DND-41 (cell line): Measurements from ENCODE around the gene PHF14.

ENCODE experiments used
- EZH2 ChIP-seq: IDR thresholded peaks from 3 replicates; pipeline ENCODE4 v1.6.1; 2012; ENCODE audit warnings: borderline replicate concordance, low read depth, mild to moderate bottlenecking, moderate library complexity, low read length, inconsistent platforms; ENCODE audit not compliant: severe bottlenecking
- TF ChIP-seq, protein P1 (sequence below): IDR thresholded peaks from 2 replicates; pipeline ENCODE4 v1.5.1; 2012; ENCODE audit warnings: borderline replicate concordance, low read length, moderate library complexity, mild to moderate bottlenecking; ENCODE audit not compliant: poor library complexity, severe bottlenecking; ENCODE audit errors: extremely low read depth

DNA sequence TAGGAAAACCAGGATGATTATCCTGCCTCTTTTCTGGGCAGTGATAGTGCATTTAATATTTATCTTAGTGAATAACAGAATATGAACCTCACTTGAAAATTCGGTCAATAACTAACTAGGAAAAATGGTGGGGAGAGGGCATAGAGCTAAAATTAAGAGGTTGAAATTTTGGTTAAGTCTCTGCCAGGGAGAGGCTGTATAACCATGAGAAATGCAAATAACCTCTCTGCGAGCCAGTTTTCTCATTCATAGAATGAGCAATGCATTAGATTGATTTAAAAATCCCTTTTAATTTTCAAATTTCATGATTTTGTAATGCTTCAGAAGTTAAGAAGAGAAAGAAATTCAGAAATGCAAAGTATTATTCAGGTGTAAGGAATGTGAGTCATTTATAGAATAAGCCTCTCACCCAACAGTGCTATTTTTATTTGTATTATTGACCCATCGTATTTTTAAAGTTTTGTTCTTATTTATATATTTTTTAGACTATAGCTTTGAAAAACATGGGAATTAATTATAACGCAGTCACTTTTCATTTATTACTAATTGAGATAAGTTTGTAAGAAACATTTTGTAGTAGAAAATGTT, 104.7 kb downstream of the PHF14 start:
- TF ChIP-seq EZH2 = no peak
- TF ChIP-seq, protein P1, sequence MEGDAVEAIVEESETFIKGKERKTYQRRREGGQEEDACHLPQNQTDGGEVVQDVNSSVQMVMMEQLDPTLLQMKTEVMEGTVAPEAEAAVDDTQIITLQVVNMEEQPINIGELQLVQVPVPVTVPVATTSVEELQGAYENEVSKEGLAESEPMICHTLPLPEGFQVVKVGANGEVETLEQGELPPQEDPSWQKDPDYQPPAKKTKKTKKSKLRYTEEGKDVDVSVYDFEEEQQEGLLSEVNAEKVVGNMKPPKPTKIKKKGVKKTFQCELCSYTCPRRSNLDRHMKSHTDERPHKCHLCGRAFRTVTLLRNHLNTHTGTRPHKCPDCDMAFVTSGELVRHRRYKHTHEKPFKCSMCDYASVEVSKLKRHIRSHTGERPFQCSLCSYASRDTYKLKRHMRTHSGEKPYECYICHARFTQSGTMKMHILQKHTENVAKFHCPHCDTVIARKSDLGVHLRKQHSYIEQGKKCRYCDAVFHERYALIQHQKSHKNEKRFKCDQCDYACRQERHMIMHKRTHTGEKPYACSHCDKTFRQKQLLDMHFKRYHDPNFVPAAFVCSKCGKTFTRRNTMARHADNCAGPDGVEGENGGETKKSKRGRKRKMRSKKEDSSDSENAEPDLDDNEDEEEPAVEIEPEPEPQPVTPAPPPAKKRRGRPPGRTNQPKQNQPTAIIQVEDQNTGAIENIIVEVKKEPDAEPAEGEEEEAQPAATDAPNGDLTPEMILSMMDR = no peak
